A204.1 (cell line): ENCODE results near the gene CHST15.
"Not testable (repeated sequence)": the region's sequence is repeated elsewhere in the genome, so short reads cannot be mapped to it uniquely, and the experiment has no call there.

Experiments used
- FAIRE-seq: peaks from 2 replicates; lab custom pipeline; 2012; peaks lifted over from hg19 to GRCh38; lab: Jason Lieb, UNC

The CHST15 gene

GRCh38 chr10:124098575-124098974 lies 5.2 kb upstream of the CHST15 start:
- no peak for FAIRE-seq

GRCh38 chr10:124097883-124098282 lies 4.5 kb upstream of the CHST15 start:
- no peak for FAIRE-seq

GRCh38 chr10:124096494-124096893 lies 3.1 kb upstream of the CHST15 start:
- no peak for FAIRE-seq

- FAIRE-seq, result not testable (repeated sequence)
These were observed 2.4 kb upstream of the CHST15 start for GRCh38 chr10:124095801-124096200.

GRCh38 chr10:124095096-124095495 lies 1.7 kb upstream of the CHST15 start:
- FAIRE-seq, result no peak

- FAIRE-seq, result no peak
These were observed 1.0 kb upstream of the CHST15 start for GRCh38 chr10:124094419-124094785.

GRCh38 chr10:124093774-124094418 lies 498 bp upstream of the CHST15 start:
- FAIRE-seq, result not testable (repeated sequence)

GRCh38 chr10:124092250-124092859 lies 1.0 kb downstream of the CHST15 start:
- no peak for FAIRE-seq

- FAIRE-seq, result no peak
These were observed 1.6 kb downstream of the CHST15 start for GRCh38 chr10:124091646-124092249.

GRCh38 chr10:124090601-124091209 lies 2.7 kb downstream of the CHST15 start:
- no peak for FAIRE-seq

GRCh38 chr10:124089859-124090258 lies 3.5 kb downstream of the CHST15 start:
- no peak for FAIRE-seq

- no peak for FAIRE-seq
These were observed 4.5 kb downstream of the CHST15 start for GRCh38 chr10:124088915-124089314.

- FAIRE-seq, result no peak
These were observed 5.4 kb downstream of the CHST15 start for GRCh38 chr10:124087672-124088634.

- FAIRE-seq, result no peak
These were observed 6.4 kb downstream of the CHST15 start for GRCh38 chr10:124086787-124087671.

- FAIRE-seq, result no peak
These were observed 7.2 kb downstream of the CHST15 start for GRCh38 chr10:124086097-124086710.

- FAIRE-seq, result no peak
These were observed 7.7 kb downstream of the CHST15 start for GRCh38 chr10:124085680-124086079.

GRCh38 chr10:124084708-124085107 lies 8.7 kb downstream of the CHST15 start:
- FAIRE-seq, result no peak

GRCh38 chr10:124083740-124084397 lies 9.5 kb downstream of the CHST15 start:
- no peak for FAIRE-seq

GRCh38 chr10:124083047-124083739 lies 10.2 kb downstream of the CHST15 start:
- FAIRE-seq, result no peak

GRCh38 chr10:124082555-124082954 lies 10.8 kb downstream of the CHST15 start:
- no peak for FAIRE-seq
